Measurements from ENCODE around the gene SMARCB1.

- no peak for TF ChIP-seq POLR2A (IDR thresholded peaks at IDR 0.05)
- TF ChIP-seq, protein P1, sequence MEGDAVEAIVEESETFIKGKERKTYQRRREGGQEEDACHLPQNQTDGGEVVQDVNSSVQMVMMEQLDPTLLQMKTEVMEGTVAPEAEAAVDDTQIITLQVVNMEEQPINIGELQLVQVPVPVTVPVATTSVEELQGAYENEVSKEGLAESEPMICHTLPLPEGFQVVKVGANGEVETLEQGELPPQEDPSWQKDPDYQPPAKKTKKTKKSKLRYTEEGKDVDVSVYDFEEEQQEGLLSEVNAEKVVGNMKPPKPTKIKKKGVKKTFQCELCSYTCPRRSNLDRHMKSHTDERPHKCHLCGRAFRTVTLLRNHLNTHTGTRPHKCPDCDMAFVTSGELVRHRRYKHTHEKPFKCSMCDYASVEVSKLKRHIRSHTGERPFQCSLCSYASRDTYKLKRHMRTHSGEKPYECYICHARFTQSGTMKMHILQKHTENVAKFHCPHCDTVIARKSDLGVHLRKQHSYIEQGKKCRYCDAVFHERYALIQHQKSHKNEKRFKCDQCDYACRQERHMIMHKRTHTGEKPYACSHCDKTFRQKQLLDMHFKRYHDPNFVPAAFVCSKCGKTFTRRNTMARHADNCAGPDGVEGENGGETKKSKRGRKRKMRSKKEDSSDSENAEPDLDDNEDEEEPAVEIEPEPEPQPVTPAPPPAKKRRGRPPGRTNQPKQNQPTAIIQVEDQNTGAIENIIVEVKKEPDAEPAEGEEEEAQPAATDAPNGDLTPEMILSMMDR (IDR thresholded peaks at IDR 0.05), result no peak
These were observed 15.2 kb downstream of the SMARCB1 start for GRCh38 chr22:23801886-23802377.

All from tibial nerve (tissue), 3 donors.